Mucosa of descending colon (tissue), 3 donors: ENCODE data around the gene SUFU. TPM values are rescaled to one million over a fixed set of nuclear protein-coding genes. Genes with fewer than 3 reads are reported as not detected.

Experiments
- ATAC-seq: fragments of 200-7000 bp; cut with Tn5 transposase; one replicate; pipeline ENCODE4 v1.9.1; 2020; ENCODE audit warnings: mild to moderate bottlenecking, moderate library complexity
- DNase-seq, 3 donors: peaks; one replicate each; pipeline ENCODE4 v3.0.0-alpha.2; 2020
- H3K36me3 ChIP-seq: fragments of 200-600 bp; one replicate; pipeline ENCODE4 v1.8.0; 2021; ENCODE audit warnings: low read depth, mild to moderate bottlenecking
- H3K4me1 ChIP-seq: fragments of 200-600 bp; one replicate; pipeline ENCODE4 v1.8.0; 2021; ENCODE audit warnings: low read depth, mild to moderate bottlenecking
- H3K4me3 ChIP-seq: fragments of 200-600 bp; one replicate; pipeline ENCODE4 v1.8.0; 2021; ENCODE audit warnings: mild to moderate bottlenecking
- H3K9me3 ChIP-seq: fragments of 200-600 bp; one replicate; pipeline ENCODE4 v1.8.0; 2021; ENCODE audit warnings: mild to moderate bottlenecking
- CTCF ChIP-seq: fragments of 200-600 bp; IDR thresholded peaks from one replicate; pipeline ENCODE4 v1.8.0; 2022; ENCODE audit warnings: antibody characterized with exemption, mild to moderate bottlenecking
- intact Hi-C, 2 donors: fragments of 100-400 bp; cut with DNase I in 1 of 2; cut with micrococcal nuclease in 1 of 2; formaldehyde crosslinking; loops; one replicate each; pipeline versions ENCODE4 v1.11.0 to v1.11.1; 2022; cut with DNase I, micrococcal nuclease
- total RNA-seq, 3 donors: library from RNA; stranded (reverse); fragmentation: NEBNext Ultra II Directional in 2 of 3; extraction: Animal tissue kit (Norgen Biotek cat#: 25700) in 2 of 3; gene quantifications; one replicate each; pipeline versions ENCODE4 v1.2.1 to v1.2.4, GENCODE V29; 2021 to 2023
- donor health status: DM: no; HTN: no; CAD: no; lungs with moderate emphysema.
- donor health status: DM: no; HTN: no; CAD: no.
- donor health status: DM: no; HTN: yes; CAD: no.

The SUFU gene
- total RNA-seq, 3 donors from 2014 or later, result 9.0 to 13.9 (median 9.5) TPM

- ATAC-seq, result peak; percentile 78
- no peaks in the 10 kb centered on the region for H3K9me3 ChIP-seq
Measured at GRCh38 chr10:102502337-102503151, 1.2 kb upstream of the SUFU start, which contains the start of gene ACTR1A. ACTR1A (minus strand) TSS chr10:102502712; CDS start chr10:102502647, 65 bp downstream.

GRCh38 chr10:102504179-102504975 lies 605 bp downstream of the SUFU start:
- no peak for ATAC-seq

More at GRCh38 chr10:102502337-102503151, 1.2 kb upstream of the SUFU start, which contains the start of gene ACTR1A:
- peak within 1 kb of the TSS; percentile 66 for H3K4me3 ChIP-seq
- H3K4me1 ChIP-seq, result peaks cover 16% of the 10 kb centered on the region
- H3K36me3 ChIP-seq, result peaks cover 4% of the 10 kb centered on the region
- peak; percentile 96 to 97 (median 96) for DNase-seq
- intact Hi-C loops, result loop anchor here (5.0 to 10.0 kb wide), 2 partner anchors 80 to 82 kb away; no protein-coding TSS in a partner anchor
- no peak for TF ChIP-seq CTCF

DNA sequence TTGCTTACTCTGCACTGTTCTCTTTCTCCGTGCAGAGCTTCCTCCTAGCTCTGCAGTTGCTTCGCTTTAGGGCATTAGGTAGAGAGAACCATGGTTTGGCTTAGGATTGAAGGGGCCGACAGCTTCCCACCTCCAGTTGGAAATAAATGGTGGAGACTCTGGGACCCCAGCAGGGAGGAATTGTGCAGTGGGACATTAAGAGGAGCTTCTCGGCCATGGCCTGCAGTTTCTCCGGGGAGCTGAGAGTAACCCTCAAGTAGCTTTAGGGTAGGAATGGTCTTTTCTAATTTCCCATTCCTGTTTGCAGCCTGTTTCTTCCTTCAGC lies 1.2 kb downstream of the SUFU start:
- Histone ChIP-seq H3K4me3 (no peak overlapping the region), H3K9me3 (no peaks in the 10 kb centered on the region), H3K36me3 (peaks cover 5% of the 10 kb centered on the region), H3K4me1 (peaks cover 14% of the 10 kb centered on the region)
- intact Hi-C loops, result loop anchor here (5.0 to 10.0 kb wide), 2 partner anchors 77 to 80 kb away; no protein-coding TSS in a partner anchor
- TF ChIP-seq CTCF, result no peak
- ATAC-seq, result no peak
- peak in 1 of 3 donors; percentile 29 for DNase-seq

More at GRCh38 chr10:102504179-102504975, 605 bp downstream of the SUFU start:
- Histone ChIP-seq H3K9me3 (no peaks in the 10 kb centered on the region), H3K4me1 (peaks cover 14% of the 10 kb centered on the region), H3K4me3 (peak overlapping the region; percentile 66), H3K36me3 (peaks cover 4% of the 10 kb centered on the region)
- intact Hi-C loops, result loop anchor here (5.0 to 10.0 kb wide), 2 partner anchors 78 to 80 kb away; no protein-coding TSS in a partner anchor
- DNase-seq, result peak; percentile 44 to 68 (median 59)
- TF ChIP-seq CTCF, result no peak

- H3K4me3 ChIP-seq, result no peak overlapping the region
- intact Hi-C loops, result loop anchor here in 1 of 2 donors (10.0 kb wide), 1 partner anchor 79 kb away; no protein-coding TSS in a partner anchor
Measured at GRCh38 chr10:102505462-102506115, 1.8 kb downstream of the SUFU start.

More at GRCh38 chr10:102505462-102506115, 1.8 kb downstream of the SUFU start:
- Histone ChIP-seq H3K4me1 (peaks cover 14% of the 10 kb centered on the region), H3K36me3 (peaks cover 7% of the 10 kb centered on the region), H3K9me3 (no peaks in the 10 kb centered on the region)
- DNase-seq (no peak), ATAC-seq (no peak)
- no peak for TF ChIP-seq CTCF
